ENCODE results near the gene PRSS48.
"Not testable (repeated sequence)": the region's sequence is repeated elsewhere in the genome, so short reads cannot be mapped to it uniquely, and the experiment has no call there.

PRSS48 gene

GRCh38 chr4:151263455-151263854, 13.5 kb upstream of the PRSS48 start:
- DNase-seq (ENCODE audit: low read depth), result no peak

GRCh38 chr4:151266497-151266896, 10.5 kb upstream of the PRSS48 start:
- no peak for DNase-seq (ENCODE audit: low read depth)

GRCh38 chr4:151267104-151267503, 9.9 kb upstream of the PRSS48 start:
- DNase-seq (ENCODE audit: low read depth), result no peak

GRCh38 chr4:151267822-151268535, 9.0 kb upstream of the PRSS48 start:
- DNase-seq (ENCODE audit: low read depth), result no peak

- DNase-seq (ENCODE audit: low read depth), result not testable (repeated sequence)
Observed at GRCh38 chr4:151268905-151269304, 8.1 kb upstream of the PRSS48 start.

- no peak for DNase-seq (ENCODE audit: low read depth)
Observed at GRCh38 chr4:151284534-151285245, 7.7 kb downstream of the PRSS48 start.

GRCh38 chr4:151287409-151287808, 10.4 kb downstream of the PRSS48 start:
- no peak for DNase-seq (ENCODE audit: low read depth)

- DNase-seq (ENCODE audit: low read depth), result no peak
Observed at GRCh38 chr4:151291485-151291884, 14.5 kb downstream of the PRSS48 start.

- no peak for DNase-seq (ENCODE audit: low read depth)
Observed at GRCh38 chr4:151292038-151292437, 15.1 kb downstream of the PRSS48 start.

GRCh38 chr4:151294833-151295496, 18.0 kb downstream of the PRSS48 start:
- no peak for DNase-seq (ENCODE audit: low read depth)

- no peak for DNase-seq (ENCODE audit: low read depth)
Observed at GRCh38 chr4:151296227-151296626, 19.3 kb downstream of the PRSS48 start.

GRCh38 chr4:151297170-151297569, 20.2 kb downstream of the PRSS48 start:
- no peak for DNase-seq (ENCODE audit: low read depth)

- no peak for DNase-seq (ENCODE audit: low read depth)
Observed at GRCh38 chr4:151302432-151302831, 25.5 kb downstream of the PRSS48 start.

- no peak for DNase-seq (ENCODE audit: low read depth)
Observed at GRCh38 chr4:151304226-151304625, 27.3 kb downstream of the PRSS48 start.

GRCh38 chr4:151304755-151305154, 27.8 kb downstream of the PRSS48 start:
- no peak for DNase-seq (ENCODE audit: low read depth)

GRCh38 chr4:151310124-151310728, 33.3 kb downstream of the PRSS48 start:
- no peak for DNase-seq (ENCODE audit: low read depth)

GRCh38 chr4:151313306-151314009, 36.5 kb downstream of the PRSS48 start:
- no peak for DNase-seq (ENCODE audit: low read depth)

GRCh38 chr4:151314010-151314355, 37.0 kb downstream of the PRSS48 start:
- no peak for DNase-seq (ENCODE audit: low read depth)

- no peak for DNase-seq (ENCODE audit: low read depth)
Observed at GRCh38 chr4:151314479-151314878, 37.5 kb downstream of the PRSS48 start.

GRCh38 chr4:151315212-151315886, 38.4 kb downstream of the PRSS48 start:
- no peak for DNase-seq (ENCODE audit: low read depth)

- DNase-seq (ENCODE audit: low read depth), result no peak
Observed at GRCh38 chr4:151316645-151317044, 39.7 kb downstream of the PRSS48 start.

Measured in T follicular helper cell (primary cell).